Measurements from ENCODE around the gene COL4A6. TPM values are rescaled to one million over a fixed set of nuclear protein-coding genes. Genes with fewer than 3 reads are reported as not detected.
"Not testable (repeated sequence)": the region's sequence is repeated elsewhere in the genome, so short reads cannot be mapped to it uniquely, and the experiment has no call there.

COL4A6 gene
- total RNA-seq = not detected

- no peak for DNase-seq (ENCODE audit: low read depth in 2 of 3, low spot score in 2 of 3)
These were observed at the start of gene COL4A6 for GRCh38 chrX:108438110-108438623. Gene COL4A6 (minus strand): TSS chrX:108438422. CDS start chrX:108438196, 226 bp downstream.

DNA sequence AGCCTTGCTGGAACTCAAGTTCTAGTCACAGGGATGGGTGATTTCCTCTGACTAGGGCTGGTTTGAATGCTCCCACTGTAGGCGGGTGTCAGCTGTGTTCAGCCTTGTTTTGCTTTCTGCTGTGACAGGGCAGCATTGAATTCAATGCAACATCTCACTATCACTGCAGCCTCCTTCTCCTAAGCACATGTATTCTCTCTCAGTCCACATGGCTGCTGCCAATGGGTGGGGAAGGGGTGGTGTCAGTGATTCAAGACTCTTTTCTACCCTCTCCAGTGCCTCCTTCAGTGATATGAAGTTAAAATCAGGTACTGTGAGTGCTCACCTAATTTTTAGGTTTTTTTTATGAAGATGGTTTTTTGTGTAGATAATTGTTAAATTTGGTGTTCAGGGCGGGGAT lies 47.7 kb upstream of the COL4A6 start:
- DNase-seq (ENCODE audit: low read depth in 2 of 3, low spot score in 2 of 3) = no peak

DNA sequence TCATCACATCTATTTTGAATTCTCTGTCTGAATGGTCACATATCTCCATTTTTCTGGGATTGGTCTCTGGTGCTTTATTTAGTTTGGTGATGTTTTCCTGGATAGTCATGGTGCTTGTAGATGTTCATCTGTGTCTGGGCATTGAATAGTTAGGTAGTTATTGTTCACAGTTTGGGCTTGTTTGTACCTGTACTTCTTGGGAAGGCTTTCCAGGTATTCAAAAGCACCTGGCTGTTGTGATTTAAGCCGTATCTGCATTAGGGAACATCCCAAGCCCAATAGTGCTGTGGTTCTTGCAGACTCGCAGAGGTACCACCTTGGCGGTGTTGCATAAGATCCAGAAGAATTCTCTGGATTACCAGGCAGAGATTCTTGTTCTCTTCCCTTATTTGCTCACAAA lies 46.0 kb upstream of the COL4A6 start:
- no peak for DNase-seq (ENCODE audit: low read depth in 2 of 3, low spot score in 2 of 3)

DNA sequence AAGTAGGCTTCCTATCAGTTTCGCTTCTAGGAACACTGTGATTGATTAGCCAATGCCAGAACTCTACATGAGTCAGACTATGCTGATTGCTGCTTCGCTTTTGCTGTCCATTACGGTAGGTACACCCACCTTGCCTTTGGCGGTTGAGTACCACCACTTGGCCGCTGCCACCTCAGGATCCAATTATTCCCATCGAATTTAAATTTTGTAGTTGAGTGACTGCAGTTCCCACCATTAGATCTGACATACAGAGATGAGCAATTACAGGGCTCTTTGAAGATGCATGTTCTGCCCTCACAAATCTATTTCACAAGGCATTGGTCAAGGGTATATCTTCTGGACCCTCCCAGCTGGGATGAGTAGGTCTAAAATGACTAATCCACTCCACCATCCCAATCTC lies 43.3 kb upstream of the COL4A6 start:
- not testable (repeated sequence) for DNase-seq (ENCODE audit: low read depth in 2 of 3, low spot score in 2 of 3)

- DNase-seq (ENCODE audit: low read depth in 2 of 3, low spot score in 2 of 3) = no peak
These were observed 35.8 kb upstream of the COL4A6 start for GRCh38 chrX:108473979-108474378.

DNA sequence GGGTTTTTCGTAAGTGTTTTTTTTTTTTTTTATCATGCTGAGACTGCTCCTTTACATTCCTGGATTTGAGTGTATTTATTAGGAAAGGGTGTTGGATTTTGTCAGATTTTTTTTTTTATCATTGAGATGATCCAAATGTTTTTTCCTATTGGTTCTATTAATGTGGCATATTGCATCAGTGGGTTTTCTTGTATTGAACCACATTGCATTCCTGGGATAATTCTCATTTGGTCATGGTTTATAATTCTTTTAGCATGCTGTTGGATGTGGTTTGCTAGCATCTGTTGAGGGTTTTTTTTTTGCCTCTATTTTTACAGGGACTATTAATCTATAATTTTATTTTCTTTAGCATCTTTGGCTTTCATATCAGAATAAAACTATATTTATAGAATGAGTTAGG lies 30.3 kb upstream of the COL4A6 start:
- DNase-seq (ENCODE audit: low read depth in 2 of 3, low spot score in 2 of 3) = no peak

GRCh38 chrX:108464604-108465003 lies 26.4 kb upstream of the COL4A6 start:
- no peak for DNase-seq (ENCODE audit: low read depth in 2 of 3, low spot score in 2 of 3)

GRCh38 chrX:108456971-108457477 lies 18.8 kb upstream of the COL4A6 start:
- no peak for DNase-seq (ENCODE audit: low read depth in 2 of 3, low spot score in 2 of 3)

GRCh38 chrX:108453841-108454240 lies 15.6 kb upstream of the COL4A6 start:
- DNase-seq (ENCODE audit: low read depth in 2 of 3, low spot score in 2 of 3) = no peak

DNA sequence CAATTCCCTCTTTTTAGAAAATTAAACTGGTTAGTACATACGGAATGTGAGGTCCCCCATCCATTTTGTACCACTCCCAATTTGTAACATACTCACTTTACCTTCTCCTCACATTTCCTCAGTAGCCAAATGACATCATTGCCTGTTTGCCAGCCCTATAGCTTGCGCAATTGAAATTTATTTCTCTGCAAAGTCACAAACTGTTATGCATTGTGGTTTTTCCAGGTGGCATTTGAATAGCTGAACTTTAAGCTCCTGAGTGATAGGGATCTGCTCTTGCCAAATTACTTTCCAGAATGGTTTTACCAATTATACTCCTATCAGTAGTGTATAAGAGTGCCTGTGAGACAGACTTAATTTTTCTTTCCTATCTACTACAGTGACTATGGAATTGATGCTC lies 9.1 kb upstream of the COL4A6 start:
- DNase-seq (ENCODE audit: low read depth in 2 of 3, low spot score in 2 of 3) = no peak

GRCh38 chrX:108442901-108443464 lies 4.8 kb upstream of the COL4A6 start:
- DNase-seq (ENCODE audit: low read depth in 2 of 3, low spot score in 2 of 3) = no peak

DNA sequence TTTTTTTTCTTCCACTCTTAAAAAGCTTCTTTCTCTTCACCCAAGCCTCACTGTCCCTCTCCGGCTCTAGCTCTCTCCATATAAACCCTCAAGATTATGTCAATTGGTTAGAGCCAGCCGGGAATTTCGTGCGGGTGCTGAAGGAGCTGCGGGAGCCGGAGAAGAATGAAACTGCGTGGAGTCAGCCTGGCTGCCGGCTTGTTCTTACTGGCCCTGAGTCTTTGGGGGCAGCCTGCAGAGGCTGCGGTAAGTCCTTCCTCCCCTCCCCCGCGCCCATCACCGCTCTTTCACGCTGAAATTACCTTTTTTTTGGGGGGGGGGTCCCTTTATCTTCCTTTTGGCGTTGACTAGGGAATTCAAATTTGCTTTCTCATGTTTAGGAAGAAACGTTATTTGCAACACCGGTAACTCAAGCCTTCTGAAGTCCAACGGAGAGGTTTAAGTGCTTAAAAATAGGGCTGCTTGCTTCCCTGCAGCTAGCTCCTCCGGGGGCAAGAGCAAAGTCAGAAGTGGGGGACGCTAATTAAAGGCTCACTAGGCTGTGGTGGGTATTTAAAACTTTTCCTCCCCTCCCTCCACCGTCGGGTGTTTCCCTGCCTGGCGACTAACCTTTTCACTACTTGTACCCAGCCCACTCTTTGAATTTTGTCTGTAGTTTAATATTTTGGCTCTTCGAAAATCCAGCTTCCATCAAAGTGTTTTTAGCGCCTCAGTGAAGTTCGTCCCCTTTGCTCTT lies 1.9 kb upstream of the COL4A6 start:
- peak in 1 of 3 donors; percentile 2 for DNase-seq (ENCODE audit: low read depth in 2 of 3, low spot score in 2 of 3)

- peak in 2 of 3 donors; percentile 14 to 16 for DNase-seq (ENCODE audit: low read depth in 2 of 3, low spot score in 2 of 3)
These were observed 1.3 kb upstream of the COL4A6 start, which contains the start of gene COL4A5 for GRCh38 chrX:108439426-108439942. Gene COL4A5 (plus strand): TSS chrX:108439838. CDS start chrX:108440126, 288 bp downstream.

GRCh38 chrX:108437349-108438109 lies 693 bp downstream of the COL4A6 start:
- no peak for DNase-seq (ENCODE audit: low read depth in 2 of 3, low spot score in 2 of 3)

DNA sequence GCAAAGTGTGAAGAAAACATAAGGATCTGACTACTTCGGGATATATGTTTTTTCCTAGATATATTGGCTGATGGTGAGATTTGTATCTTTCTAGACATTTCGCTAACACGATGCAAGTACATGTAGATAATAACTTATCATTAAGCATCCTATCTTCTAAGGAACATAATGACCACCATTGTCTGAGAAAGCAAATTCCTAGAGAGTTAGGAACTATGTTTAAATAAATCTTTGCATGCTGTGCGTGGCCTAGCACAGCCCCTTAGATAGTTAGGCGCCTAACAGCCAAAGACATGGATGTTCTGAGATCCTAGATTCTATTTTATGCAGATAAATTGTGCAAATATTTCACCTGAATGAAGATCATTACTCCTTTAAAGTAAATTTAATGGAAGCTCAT lies 3.0 kb downstream of the COL4A6 start:
- DNase-seq (ENCODE audit: low read depth in 2 of 3, low spot score in 2 of 3) = no peak

DNA sequence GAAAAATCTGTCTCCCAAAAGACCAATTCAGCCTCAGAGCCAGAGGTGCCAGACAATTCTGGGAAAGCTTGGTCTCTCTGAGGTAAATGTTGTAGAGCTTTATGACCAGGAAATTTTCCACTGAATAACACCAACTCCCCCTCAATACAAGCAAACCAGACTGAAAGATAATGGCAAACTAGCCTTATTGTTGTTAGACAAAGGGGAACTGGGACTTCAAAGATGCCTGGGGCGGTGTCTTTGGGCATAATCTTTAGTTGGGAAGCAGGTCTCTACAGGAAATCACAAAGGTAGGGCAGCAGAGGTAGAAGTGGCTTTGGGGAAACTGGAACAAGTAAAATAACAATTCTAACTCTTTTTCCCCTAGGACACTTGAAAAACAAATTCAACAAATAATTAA lies 12.0 kb downstream of the COL4A6 start:
- no peak for DNase-seq (ENCODE audit: low read depth in 2 of 3, low spot score in 2 of 3)

GRCh38 chrX:108420481-108420880 lies 17.7 kb downstream of the COL4A6 start:
- DNase-seq (ENCODE audit: low read depth in 2 of 3, low spot score in 2 of 3) = no peak

- no peak for DNase-seq (ENCODE audit: low read depth in 2 of 3, low spot score in 2 of 3)
These were observed 18.8 kb downstream of the COL4A6 start for GRCh38 chrX:108419401-108419800.

GRCh38 chrX:108417257-108417656 lies 21.0 kb downstream of the COL4A6 start:
- DNase-seq (ENCODE audit: low read depth in 2 of 3, low spot score in 2 of 3) = no peak

GRCh38 chrX:108415891-108416290 lies 22.3 kb downstream of the COL4A6 start:
- no peak for DNase-seq (ENCODE audit: low read depth in 2 of 3, low spot score in 2 of 3)

GRCh38 chrX:108415146-108415545 lies 23.1 kb downstream of the COL4A6 start:
- no peak for DNase-seq (ENCODE audit: low read depth in 2 of 3, low spot score in 2 of 3)

Data from hematopoietic multipotent progenitor cell (in vitro differentiated cells).